HepG2 (cell line): ENCODE results near the gene RAB39A. TPM values are rescaled to one million over a fixed set of nuclear protein-coding genes. Genes with fewer than 3 reads are reported as not detected.
A peak's percentile ranks its signal among the peaks of the same experiment; 100 is the strongest.

ENCODE experiments used
- AKNA ChIP-seq: sonication (generic); formaldehyde crosslinking; IDR thresholded peaks from 2 replicates; pipeline ENCODE4 v1.4.0; 2020; ENCODE audit warnings: missing genetic modification reagents, borderline replicate concordance
- ATAD3A ChIP-seq: sonication (generic); formaldehyde crosslinking; IDR thresholded peaks from 2 replicates; pipeline ENCODE4 v1.4.0; 2020; ENCODE audit warnings: missing genetic modification reagents
- ATF3 ChIP-seq: sonication (generic); formaldehyde crosslinking; IDR thresholded peaks from 2 replicates; pipeline ENCODE4 v1.4.0; 2020; ENCODE audit warnings: missing genetic modification reagents
- HCFC1 ChIP-seq: fragments of 150-350 bp; IDR thresholded peaks from 2 replicates; pipeline ENCODE4 v1.6.1; 2014; ENCODE audit warnings: low read depth, low read length
- HOXA5 ChIP-seq: sonication (generic); formaldehyde crosslinking; IDR thresholded peaks from 2 replicates; pipeline ENCODE4 v1.4.0; 2020; ENCODE audit warnings: missing genetic modification reagents
- MYNN ChIP-seq: sonication (generic); formaldehyde crosslinking; IDR thresholded peaks from 2 replicates; pipeline ENCODE4 v1.4.0; 2020; ENCODE audit warnings: mild to moderate bottlenecking, low read depth, missing genetic modification reagents
- PHB2 ChIP-seq: fragments of 450-650 bp; IDR thresholded peaks from 2 replicates; pipeline ENCODE4 v1.6.1; 2018; ENCODE audit not compliant: partially characterized antibody
- ZBTB39 ChIP-seq: sonication (generic); formaldehyde crosslinking; IDR thresholded peaks from 2 replicates; pipeline ENCODE4 v1.5.0; 2020; ENCODE audit warnings: missing genetic modification reagents
- ZNF512 ChIP-seq: sonication (generic); formaldehyde crosslinking; IDR thresholded peaks from 2 replicates; pipeline ENCODE4 v1.4.0; 2020; ENCODE audit warnings: mild to moderate bottlenecking, missing genetic modification reagents
- ZNF775 ChIP-seq: sonication (generic); formaldehyde crosslinking; IDR thresholded peaks from 2 replicates; pipeline ENCODE4 v1.4.0; 2020; ENCODE audit warnings: missing genetic modification reagents, mild to moderate bottlenecking, moderate library complexity, borderline replicate concordance
- polyA plus RNA-seq, 8 experiments: library from polyadenylated mRNA; depleted of rRNA in 3 of 8; stranded (reverse) in 7 of 8; unstranded in 1 of 8; fragments of >200 nt; fragmentation: Illumina TruSeq in 4 of 8; extraction: Trizol in 4 of 8; gene quantifications; 2 replicates each; pipeline versions ENCODE4 v1.2.1 to v1.2.3, GENCODE V29; 2011 to 2016; ENCODE audit warnings: low read depth in 4 of 8, missing spikeins in 1 of 8, mixed read lengths in 1 of 8; ENCODE audit not compliant: insufficient read depth in 1 of 8
- total RNA-seq, 5 experiments: library from RNA; depleted of rRNA; stranded (reverse); fragments of >200 nt; fragmentation: Illumina TruSeq; extraction: Trizol; gene quantifications; 2 replicates each; pipeline ENCODE4 v1.2.3, GENCODE V29; 2016; ENCODE audit warnings: low read depth in 1 of 5

Gene RAB39A
- total and polyA plus RNA-seq, 2 of the 13 experiments (the other 11 are each of a cell fraction or from before 2014, with no cell fraction given), result not detected

- TF ChIP-seq ZBTB39 (CRISPR knock-in tag) (0 out of 2 replicates have a peak, but pooled peaks have one; percentile 26), PHB2 (no peak), ZNF512 (no peak), ATF3 (no peak), MYNN (0 out of 2 replicates have a peak, but pooled peaks have one; percentile 5), HCFC1 (no peak), ZNF775 (no peak), ATAD3A (CRISPR knock-in tag) (no peak), HOXA5 (no peak), AKNA (no peak)
These were observed 81.5 kb downstream of the RAB39A start (continued) for GRCh38 chr11:108009497-108010370.
